CD14-positive monocyte (primary cell): ENCODE results near the gene DHX32. TPM values are rescaled to one million over a fixed set of nuclear protein-coding genes. Genes with fewer than 3 reads are reported as not detected.

ENCODE experiments used
- polyA plus RNA-seq, 3 donors: library from polyadenylated mRNA; depleted of rRNA in 1 of 3; unstranded in 2 of 3; stranded (reverse) in 1 of 3; fragments of 300-500 nt in 2 of 3; fragments of >200 nt in 1 of 3; fragmentation: Illumina TruSeq in 2 of 3; gene quantifications; 1 replicate in 2 of 3; 2 replicates in 1 of 3; pipeline ENCODE4 v1.2.3, GENCODE V29; 2012 to 2021
- small RNA-seq: library from RNA; depleted of rRNA; stranded (forward); fragments of <200 nt; gene quantifications from one replicate; pipeline ENCODE3, GENCODE V24; 2012; ENCODE audit warnings: low read depth; ENCODE audit not compliant: insufficient read length

Gene DHX32
- polyA plus RNA-seq, 3 donors: 6.0 to 20.5 (median 16.4) TPM

Small RNA genes within 50 kb of the gene (small RNA-seq; reads per million reads assigned to genes)
- gene MIR4484 (not detected), gene RF00017 (not detected), gene RNU2-42P (not detected)

Other genes with a start within 250 kb of the DHX32 start
- not detected for gene TEX36, start 198.1 kb downstream of the DHX32 start, polyA plus RNA-seq
- gene EDRF1, start 161.6 kb downstream of the DHX32 start, polyA plus RNA-seq: 10 to 100 TPM in 1 of 3 donors, 1 to 10 TPM in 2; 4.6 to 21.4 (median 5.3) TPM
- gene MMP21, start 105.5 kb downstream of the DHX32 start, polyA plus RNA-seq: under 1 TPM in 1 of 3 donors, not detected in 2; 0.28 TPM
- gene UROS, start 58.0 kb downstream of the DHX32 start, polyA plus RNA-seq: 10 to 100 TPM; 18.1 to 42.3 (median 39.8) TPM
- 10 to 100 TPM; 16.0 to 61.7 (median 59.3) TPM for gene BCCIP, start 57.7 kb downstream of the DHX32 start, polyA plus RNA-seq
- under 1 TPM in 1 of 3 donors, not detected in 2; 0.20 TPM for gene FANK1, start 15.3 kb upstream of the DHX32 start, polyA plus RNA-seq